ENCODE measurements around the gene NSD2.

- TF ChIP-seq CTCF (IDR thresholded peaks at IDR 0.05) (no peak), EZH2 (IDR thresholded peaks at IDR 0.05; ENCODE audit: borderline replicate concordance, insufficient read depth, low read depth, low read length, poor library complexity, severe bottlenecking) (no peak)
These were observed at the start of gene NSD2 for GRCh38 chr4:1870578-1871443.
